Measurements from ENCODE around the gene OR2W1. TPM values are rescaled to one million over a fixed set of nuclear protein-coding genes. Genes with fewer than 3 reads are reported as not detected.
A peak's percentile ranks its signal among the peaks of the same experiment; 100 is the strongest.

Gene OR2W1
- total RNA-seq, 1 donor from 2014 or later = not detected

DNA sequence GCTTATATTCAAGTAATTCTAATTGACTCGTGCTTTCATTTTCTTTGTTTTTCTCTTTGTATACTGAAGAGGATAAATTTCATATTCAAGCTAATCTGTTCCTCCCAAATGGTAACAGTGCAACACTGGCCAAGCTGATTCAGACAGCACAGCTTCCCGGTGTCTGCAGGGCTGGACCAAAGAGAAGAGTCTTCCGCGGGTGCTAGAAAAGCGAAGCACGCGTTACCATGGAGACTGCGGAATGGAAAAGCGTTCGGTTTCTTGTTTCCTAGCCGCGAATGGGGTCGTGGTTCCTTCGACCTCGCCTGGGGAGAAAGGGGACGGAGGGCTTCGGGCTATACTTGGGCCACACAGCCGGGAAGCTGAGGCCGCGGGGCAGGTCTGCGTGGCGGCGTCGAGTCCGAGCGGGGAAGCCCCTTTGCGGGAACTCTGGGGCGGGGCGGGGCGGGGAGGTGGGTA is 33.7 kb downstream of the OR2W1 start:
- no peaks in the 10 kb centered on the region for H3K36me3 Mint-ChIP-seq
- H3K27me3 Mint-ChIP-seq = peaks cover 58% of the 10 kb centered on the region
- peak overlapping the region; percentile 88 for H3K4me3 Mint-ChIP-seq
- TF ChIP-seq, protein P1, sequence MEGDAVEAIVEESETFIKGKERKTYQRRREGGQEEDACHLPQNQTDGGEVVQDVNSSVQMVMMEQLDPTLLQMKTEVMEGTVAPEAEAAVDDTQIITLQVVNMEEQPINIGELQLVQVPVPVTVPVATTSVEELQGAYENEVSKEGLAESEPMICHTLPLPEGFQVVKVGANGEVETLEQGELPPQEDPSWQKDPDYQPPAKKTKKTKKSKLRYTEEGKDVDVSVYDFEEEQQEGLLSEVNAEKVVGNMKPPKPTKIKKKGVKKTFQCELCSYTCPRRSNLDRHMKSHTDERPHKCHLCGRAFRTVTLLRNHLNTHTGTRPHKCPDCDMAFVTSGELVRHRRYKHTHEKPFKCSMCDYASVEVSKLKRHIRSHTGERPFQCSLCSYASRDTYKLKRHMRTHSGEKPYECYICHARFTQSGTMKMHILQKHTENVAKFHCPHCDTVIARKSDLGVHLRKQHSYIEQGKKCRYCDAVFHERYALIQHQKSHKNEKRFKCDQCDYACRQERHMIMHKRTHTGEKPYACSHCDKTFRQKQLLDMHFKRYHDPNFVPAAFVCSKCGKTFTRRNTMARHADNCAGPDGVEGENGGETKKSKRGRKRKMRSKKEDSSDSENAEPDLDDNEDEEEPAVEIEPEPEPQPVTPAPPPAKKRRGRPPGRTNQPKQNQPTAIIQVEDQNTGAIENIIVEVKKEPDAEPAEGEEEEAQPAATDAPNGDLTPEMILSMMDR (conservative IDR thresholded peaks at IDR 0.05) = no peak
- peaks cover 5% of the 10 kb centered on the region for H3K4me1 Mint-ChIP-seq (ENCODE audit: unreplicated experiment)
- no peak for DNase-seq (ENCODE audit: extremely low spot score, unreplicated experiment)
- H3K9me3 Mint-ChIP-seq = no peaks in the 10 kb centered on the region
- H3K27ac Mint-ChIP-seq = peak overlapping the region; percentile 18

- Mint-ChIP-seq H3K4me3 (no peak overlapping the region), H3K27ac (no peak overlapping the region), H3K4me1 (ENCODE audit: unreplicated experiment) (peaks cover 5% of the 10 kb centered on the region), H3K9me3 (no peaks in the 10 kb centered on the region), H3K27me3 (peaks cover 68% of the 10 kb centered on the region), H3K36me3 (no peaks in the 10 kb centered on the region)
- DNase-seq (ENCODE audit: extremely low spot score, unreplicated experiment) = no peak
- TF ChIP-seq, protein P1 (conservative IDR thresholded peaks at IDR 0.05) = no peak
Observed at GRCh38 chr6:29009358-29009757, 35.6 kb downstream of the OR2W1 start.

GRCh38 chr6:29008089-29008488 is 36.9 kb downstream of the OR2W1 start:
- TF ChIP-seq, protein P1 (conservative IDR thresholded peaks at IDR 0.05) = no peak
- Mint-ChIP-seq H3K4me1 (ENCODE audit: unreplicated experiment) (peaks cover 5% of the 10 kb centered on the region), H3K36me3 (no peaks in the 10 kb centered on the region), H3K27me3 (peaks cover 64% of the 10 kb centered on the region), H3K27ac (no peak overlapping the region), H3K9me3 (no peaks in the 10 kb centered on the region), H3K4me3 (no peak overlapping the region)
- no peak for DNase-seq (ENCODE audit: extremely low spot score, unreplicated experiment)

- Mint-ChIP-seq H3K4me3 (peak within 1 kb of the TSS; percentile 90), H3K9me3 (no peaks in the 10 kb centered on the region), H3K4me1 (ENCODE audit: unreplicated experiment) (no peaks in the 10 kb centered on the region), H3K27ac (peak within 1 kb of the TSS; percentile 52), H3K27me3 (peaks cover 46% of the 10 kb centered on the region), H3K36me3 (no peaks in the 10 kb centered on the region)
- no peak for DNase-seq (ENCODE audit: extremely low spot score, unreplicated experiment)
- TF ChIP-seq, protein P1 (conservative IDR thresholded peaks at IDR 0.05) = no peak
Observed at GRCh38 chr6:29005183-29005885, 39.6 kb downstream of the OR2W1 start, which contains the start of gene ZNF311. Gene ZNF311 (minus strand): TSS chr6:29005315. CDS start chr6:29003954, 1,361 bp downstream.

DNA sequence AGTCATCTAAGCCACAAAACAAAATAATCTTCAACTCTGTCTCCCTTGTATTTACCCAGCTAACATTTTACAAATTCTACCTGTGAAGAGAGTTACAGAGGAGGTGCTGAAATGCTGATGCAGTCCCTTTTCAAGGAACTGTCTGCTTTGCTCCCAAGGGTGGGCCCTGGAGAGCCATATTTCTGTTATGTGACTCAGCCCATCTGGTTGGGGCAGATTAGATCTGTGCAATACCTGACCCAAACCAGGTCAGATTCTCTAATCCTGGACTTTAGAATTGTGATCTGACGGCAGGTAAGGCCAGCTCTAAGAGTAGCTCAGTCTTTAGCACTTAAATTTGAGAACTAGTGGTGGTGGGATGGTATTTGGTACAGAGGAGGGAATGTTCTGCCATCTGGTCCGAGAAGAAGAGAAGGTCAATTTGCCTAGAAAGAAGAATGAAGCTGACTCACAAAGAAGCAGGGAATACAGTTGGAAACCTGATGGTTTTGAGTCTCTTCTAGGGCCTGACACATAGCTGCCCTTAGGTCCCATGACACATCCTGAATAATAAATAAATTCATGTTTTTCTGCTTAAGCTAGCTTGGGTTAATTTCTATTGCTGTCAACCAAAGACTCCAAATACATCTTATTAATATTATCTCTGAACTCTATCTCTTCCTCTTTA is 48.0 kb downstream of the OR2W1 start:
- Mint-ChIP-seq H3K4me1 (ENCODE audit: unreplicated experiment) (no peaks in the 10 kb centered on the region), H3K9me3 (no peaks in the 10 kb centered on the region), H3K27me3 (peaks cover 20% of the 10 kb centered on the region), H3K27ac (no peak overlapping the region), H3K4me3 (no peak overlapping the region), H3K36me3 (no peaks in the 10 kb centered on the region)
- DNase-seq (ENCODE audit: extremely low spot score, unreplicated experiment) = no peak
- TF ChIP-seq, protein P1 (conservative IDR thresholded peaks at IDR 0.05) = no peak
